ENCODE data around the gene ZSWIM4.
A peak's percentile ranks its signal among the peaks of the same experiment; 100 is the strongest.
"Not testable (repeated sequence)": the region's sequence is repeated elsewhere in the genome, so short reads cannot be mapped to it uniquely, and the experiment has no call there.

ZSWIM4 gene

GRCh38 chr19:13778398-13778797 is 16.8 kb upstream of the ZSWIM4 start:
- DNase-seq (ENCODE audit: low read depth in 2 of 3, low spot score in 2 of 3): no peak

- DNase-seq (ENCODE audit: low read depth in 2 of 3, low spot score in 2 of 3): no peak
Measured at GRCh38 chr19:13778847-13779246, 16.4 kb upstream of the ZSWIM4 start.

- not testable (repeated sequence) for DNase-seq (ENCODE audit: low read depth in 2 of 3, low spot score in 2 of 3)
Measured at GRCh38 chr19:13779794-13780193, 15.4 kb upstream of the ZSWIM4 start.

- DNase-seq (ENCODE audit: low read depth in 2 of 3, low spot score in 2 of 3): no peak
Measured at GRCh38 chr19:13781547-13781946, 13.7 kb upstream of the ZSWIM4 start.

GRCh38 chr19:13782537-13782936 is 12.7 kb upstream of the ZSWIM4 start:
- no peak for DNase-seq (ENCODE audit: low read depth in 2 of 3, low spot score in 2 of 3)

GRCh38 chr19:13783565-13784500 is 11.4 kb upstream of the ZSWIM4 start:
- no peak for DNase-seq (ENCODE audit: low read depth in 2 of 3, low spot score in 2 of 3)

GRCh38 chr19:13784731-13785452 is 10.4 kb upstream of the ZSWIM4 start:
- DNase-seq (ENCODE audit: low read depth in 2 of 3, low spot score in 2 of 3): peak in 1 of 3 experiments; percentile 41

- DNase-seq (ENCODE audit: low read depth in 2 of 3, low spot score in 2 of 3): no peak
Measured at GRCh38 chr19:13788991-13789390, 6.3 kb upstream of the ZSWIM4 start.

- DNase-seq (ENCODE audit: low read depth in 2 of 3, low spot score in 2 of 3): no peak
Measured at GRCh38 chr19:13790354-13790753, 4.9 kb upstream of the ZSWIM4 start.

- DNase-seq (ENCODE audit: low read depth in 2 of 3, low spot score in 2 of 3): not testable (repeated sequence)
Measured at GRCh38 chr19:13793317-13793716, 1.9 kb upstream of the ZSWIM4 start.

GRCh38 chr19:13794398-13794756 is 866 bp upstream of the ZSWIM4 start:
- no peak for DNase-seq (ENCODE audit: low read depth in 2 of 3, low spot score in 2 of 3)

- no peak for DNase-seq (ENCODE audit: low read depth in 2 of 3, low spot score in 2 of 3)
Measured at GRCh38 chr19:13795595-13796300, 505 bp downstream of the ZSWIM4 start.

- DNase-seq (ENCODE audit: low read depth in 2 of 3, low spot score in 2 of 3): no peak
Measured at GRCh38 chr19:13796301-13797057, 1.2 kb downstream of the ZSWIM4 start.

- DNase-seq (ENCODE audit: low read depth in 2 of 3, low spot score in 2 of 3): no peak
Measured at GRCh38 chr19:13797058-13797440, 1.8 kb downstream of the ZSWIM4 start.

- no peak for DNase-seq (ENCODE audit: low read depth in 2 of 3, low spot score in 2 of 3)
Measured at GRCh38 chr19:13797870-13798269, 2.6 kb downstream of the ZSWIM4 start.

- no peak for DNase-seq (ENCODE audit: low read depth in 2 of 3, low spot score in 2 of 3)
Measured at GRCh38 chr19:13799669-13800068, 4.4 kb downstream of the ZSWIM4 start.

GRCh38 chr19:13803038-13803437 is 7.8 kb downstream of the ZSWIM4 start:
- DNase-seq (ENCODE audit: low read depth in 2 of 3, low spot score in 2 of 3): no peak

- no peak for DNase-seq (ENCODE audit: low read depth in 2 of 3, low spot score in 2 of 3)
Measured at GRCh38 chr19:13804830-13805683, 9.8 kb downstream of the ZSWIM4 start.

- DNase-seq (ENCODE audit: low read depth in 2 of 3, low spot score in 2 of 3): no peak
Measured at GRCh38 chr19:13806728-13807127, 11.5 kb downstream of the ZSWIM4 start.

- DNase-seq (ENCODE audit: low read depth in 2 of 3, low spot score in 2 of 3): no peak
Measured at GRCh38 chr19:13807421-13808021, 12.3 kb downstream of the ZSWIM4 start.

All from activated CD8-positive, alpha-beta memory T cell treated with anti-CD3 and anti-CD28 coated beads for 48 hours (primary cell).